B cell (primary cell): ENCODE data around the gene GNB1. TPM values are rescaled to one million over a fixed set of nuclear protein-coding genes. Genes with fewer than 3 reads are reported as not detected.

Experiments used
- ATAC-seq: fragments of 200-7000 bp; cut with Tn5 transposase; one replicate; pipeline ENCODE4 v1.10.0; 2021; ENCODE audit warnings: low read depth, mild to moderate bottlenecking, moderate number of reproducible peaks, moderate library complexity
- CTCF ChIA-PET: fragments of 350-600 bp; sonication (Branson Sonifier 250); formaldehyde crosslinking; loops from one replicate; lab custom pipeline; 2021; ENCODE audit warnings: antibody characterized with exemption, inconsistent platforms; lab: Charles Lee
- POLR2A ChIA-PET: fragments of 350-600 bp; sonication (Branson Sonifier 250); formaldehyde crosslinking; loops from one replicate; lab custom pipeline; 2021; ENCODE audit warnings: antibody characterized with exemption; lab: Charles Lee
- DNase-seq: peaks from one replicate; pipeline ENCODE4 v3.0.0; 2013
- H2AFZ ChIP-seq: 2 replicates; pipeline ENCODE4 v1.6.1; 2012; ENCODE audit warnings: mild to moderate bottlenecking, low read depth, low read length; ENCODE audit not compliant: insufficient read depth, poor library complexity, severe bottlenecking
- H3K27ac ChIP-seq, 2 donors: 1 replicate in 1 of 2; 2 replicates in 1 of 2; pipeline ENCODE4 v1.5.1; 2012 to 2013; ENCODE audit warnings: low read length in 2 of 2, mild to moderate bottlenecking in 2 of 2, moderate library complexity in 1 of 2
- H3K27me3 ChIP-seq, 4 experiments: fragments of 200-600 bp in 1 of 4; sonication (generic) in 1 of 4; replicated peaks in 1 of 4; 1 replicate in 2 of 4; 2 replicates in 2 of 4; pipeline versions ENCODE4 v1.6.1 to v1.7.0; 2013 to 2016; ENCODE audit warnings: low read length in 3 of 4, mild to moderate bottlenecking in 2 of 4, mixed read lengths in 1 of 4, moderate library complexity in 1 of 4; ENCODE audit not compliant: insufficient read depth in 4 of 4, control insufficient read depth in 3 of 4; ENCODE audit errors: control extremely low read depth in 1 of 4
- H3K36me3 ChIP-seq, 2 experiments: replicated peaks in 1 of 2; 1 replicate in 1 of 2; 2 replicates in 1 of 2; pipeline versions ENCODE4 v1.6.1 to v1.7.1; 2013; ENCODE audit warnings: low read length in 1 of 2; ENCODE audit not compliant: insufficient read depth in 2 of 2, control insufficient read depth in 1 of 2; ENCODE audit errors: control extremely low read depth in 1 of 2, extremely low read depth in 1 of 2
- H3K4me1 ChIP-seq, 2 donors: fragments of 200-600 bp in 1 of 2; sonication (generic) in 1 of 2; 1 replicate in 1 of 2; 2 replicates in 1 of 2; pipeline versions ENCODE4 v1.5.1 to v1.6.1; 2013 to 2017; ENCODE audit warnings: low read length in 2 of 2; ENCODE audit not compliant: control insufficient read depth in 2 of 2, insufficient read depth in 2 of 2
- H3K4me2 ChIP-seq: replicated peaks from 2 replicates; pipeline ENCODE3; 2012; ENCODE audit warnings: mild to moderate bottlenecking, low read depth, low read length; ENCODE audit not compliant: poor library complexity, severe bottlenecking
- H3K4me3 ChIP-seq, 5 experiments: fragments of 200-600 bp in 1 of 5; sonication (generic) in 1 of 5; 1 replicate in 3 of 5; 2 replicates in 2 of 5; pipeline versions ENCODE4 v1.5.1 to v1.7.0; 2011 to 2016; ENCODE audit warnings: low read length in 4 of 5, mild to moderate bottlenecking in 4 of 5, low read depth in 2 of 5, control low read depth in 1 of 5, moderate library complexity in 1 of 5; ENCODE audit not compliant: insufficient read depth in 1 of 5; ENCODE audit errors: control extremely low read depth in 1 of 5, extremely low read depth in 1 of 5
- H3K79me2 ChIP-seq: fragments of 200-600 bp; sonication (generic); one replicate; pipeline ENCODE4 v1.6.0; 2016; ENCODE audit warnings: low read length; ENCODE audit not compliant: control insufficient read depth, insufficient read depth
- H3K9ac ChIP-seq: fragments of 200-600 bp; sonication (generic); 2 replicates; pipeline ENCODE4 v1.6.1; 2017; ENCODE audit warnings: mild to moderate bottlenecking, low read length, moderate library complexity
- H3K9me3 ChIP-seq, 3 donors: one replicate each; pipeline versions ENCODE4 v1.6.1 to v1.7.1; 2013; ENCODE audit warnings: low read length in 2 of 3; ENCODE audit not compliant: control insufficient read depth in 2 of 3, insufficient read depth in 1 of 3; ENCODE audit errors: control extremely low read depth in 1 of 3
- H4K20me1 ChIP-seq: 2 replicates; pipeline ENCODE4 v1.6.0; 2012; ENCODE audit warnings: mild to moderate bottlenecking, low read length; ENCODE audit not compliant: insufficient read depth, control insufficient read depth, poor library complexity, severe bottlenecking
- H3K27ac Mint-ChIP-seq: one replicate; pipeline ENCODE4 v1.8.0; 2021; ENCODE audit warnings: mixed read lengths
- H3K27me3 Mint-ChIP-seq: one replicate; pipeline ENCODE4 v1.8.0; 2021; ENCODE audit warnings: mixed read lengths
- H3K4me1 Mint-ChIP-seq: one replicate; pipeline ENCODE4 v1.8.0; 2021; ENCODE audit warnings: mixed read lengths
- H3K4me3 Mint-ChIP-seq: one replicate; pipeline ENCODE4 v1.8.0; 2021; ENCODE audit warnings: mixed read lengths
- H3K9me3 Mint-ChIP-seq: one replicate; pipeline ENCODE4 v1.8.0; 2022; ENCODE audit warnings: mixed read lengths; ENCODE audit not compliant: insufficient read depth
- CTCF ChIP-seq: fragments of 200-600 bp; IDR thresholded peaks from one replicate; pipeline ENCODE4 v1.8.0; 2022; ENCODE audit warnings: antibody characterized with exemption, mild to moderate bottlenecking
- EZH2 ChIP-seq: IDR thresholded peaks from 2 replicates; pipeline ENCODE4 v1.6.1; 2012; ENCODE audit warnings: borderline replicate concordance, low read depth, mild to moderate bottlenecking, moderate library complexity, low read length; ENCODE audit not compliant: insufficient read depth, poor library complexity, severe bottlenecking
- WGBS: methylation state at CpG from one replicate; pipeline ENCODE4 v1.1.5; 2013; ENCODE audit warnings: missing lambda C conversion rate; ENCODE audit not compliant: insufficient coverage; 5-methylcytosine and 5-hydroxymethylcytosine counted together
- intact Hi-C: fragments of 100-400 bp; cut with micrococcal nuclease; formaldehyde crosslinking; loops from one replicate; pipeline ENCODE4 v1.10.0; 2022
- polyA plus RNA-seq: library from polyadenylated mRNA; depleted of rRNA; stranded (reverse); fragments of >200 nt; gene quantifications from 2 replicates; pipeline ENCODE4 v1.2.3, GENCODE V29; 2012
- total RNA-seq, 2 donors: library from RNA; stranded (reverse); fragments of 120-200 nt in 1 of 2; gene quantifications; 1 replicate in 1 of 2; 2 replicates in 1 of 2; pipeline versions ENCODE4 v1.2.3 to v1.2.4, GENCODE V29; 2013 to 2022

GNB1 gene
- total and polyA plus RNA-seq, 2 donors (not counting 1 experiment from before 2014, with no cell fraction given): 249 to 269 TPM

GRCh38 chr1:1832166-1832565, 58.7 kb downstream of the GNB1 start:
- 82% methylated on average over 5 of the region's 8 CpGs for WGBS
- Histone ChIP-seq H3K9me3 (no peaks in the 10 kb centered on the region), H2AFZ (no peak overlapping the region), H3K4me1 (peaks cover 45 to 49% of the 10 kb centered on the region in 2 donors), H3K27me3 (no peaks in the 10 kb centered on the region), H3K4me2 (no peak overlapping the region), H4K20me1 (peaks cover 91% of the 10 kb centered on the region), H3K27ac (peak overlapping the region in 1 of 2 donors; percentile 90), H3K36me3 (peaks cover 4 to 26% of the 10 kb centered on the region in 2 experiments), H3K4me3 (no peak overlapping the region), H3K79me2 (peaks cover 100% of the 10 kb centered on the region), H3K9ac (no peak overlapping the region)
- Mint-ChIP-seq H3K27me3 (no peaks in the 10 kb centered on the region), H3K9me3 (no peaks in the 10 kb centered on the region), H3K27ac (peak overlapping the region; percentile 87), H3K4me1 (peaks cover 59% of the 10 kb centered on the region), H3K4me3 (no peak overlapping the region)
- POLR2A ChIA-PET: interaction anchor here (1.2 kb wide), 1 partner anchor 274 kb away, joined by 3 read pairs; no protein-coding TSS in a partner anchor
- no peak for ATAC-seq
- DNase-seq: no peak
- intact Hi-C loops: no loop called here
- CTCF ChIA-PET: interaction anchor here (0.9 to 1.6 kb wide), 3 partner anchors 12 to 77 kb away, joined by 3 to 4 read pairs (median 3); no protein-coding TSS in a partner anchor
- TF ChIP-seq EZH2: no peak
- no peak for TF ChIP-seq CTCF

DNA sequence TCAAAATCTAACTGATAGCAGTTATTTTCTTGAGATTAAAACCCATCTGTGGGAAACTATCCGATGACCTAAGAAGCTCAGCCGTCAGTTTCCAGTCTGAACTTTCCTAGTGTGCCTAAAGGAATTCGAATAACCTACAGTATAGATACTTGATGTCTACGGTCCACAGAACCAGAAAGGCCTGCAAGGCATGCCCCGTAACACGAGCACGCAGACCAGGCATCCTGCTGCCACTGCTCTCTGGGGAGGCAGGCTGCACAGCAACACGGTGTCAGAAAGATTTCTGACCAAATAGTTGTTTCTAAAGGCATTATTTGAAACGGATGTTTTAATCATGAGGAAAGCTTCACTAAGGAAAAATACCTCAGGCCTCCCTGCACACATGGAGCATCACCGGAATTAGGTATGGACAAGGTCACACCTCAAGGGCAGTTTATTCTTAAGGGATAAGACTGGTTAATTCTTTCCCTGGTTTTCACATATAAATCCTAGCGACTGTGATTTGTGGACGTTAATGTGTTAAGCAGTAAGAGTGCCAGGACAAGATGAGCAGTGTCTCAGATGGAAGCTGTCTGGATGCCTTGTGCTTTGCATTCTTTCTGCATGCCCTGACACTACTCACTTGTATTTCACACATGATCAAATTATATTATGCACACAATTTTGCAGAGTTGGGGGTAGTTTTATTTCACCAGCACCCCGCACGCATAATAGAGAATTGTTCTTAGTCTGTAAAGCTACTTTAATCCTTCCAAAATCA, 63.6 kb downstream of the GNB1 start:
- Histone ChIP-seq H4K20me1 (peaks cover 69% of the 10 kb centered on the region), H3K79me2 (peaks cover 98% of the 10 kb centered on the region), H3K9ac (no peak overlapping the region), H3K4me2 (no peak overlapping the region), H2AFZ (no peak overlapping the region), H3K4me1 (peaks cover 7 to 16% of the 10 kb centered on the region in 2 donors), H3K36me3 (peaks cover 4 to 45% of the 10 kb centered on the region in 2 experiments), H3K4me3 (no peak overlapping the region), H3K9me3 (no peaks in the 10 kb centered on the region), H3K27ac (no peak overlapping the region), H3K27me3 (no peaks in the 10 kb centered on the region)
- peak overlapping the region; percentile 26 for H3K27ac Mint-ChIP-seq
- H3K9me3 Mint-ChIP-seq: no peaks in the 10 kb centered on the region
- intact Hi-C loops: no loop called here
- H3K4me1 Mint-ChIP-seq: peaks cover 39% of the 10 kb centered on the region
- WGBS: 73% methylated on average over 7 of the region's 14 CpGs
- no peak for TF ChIP-seq CTCF
- TF ChIP-seq EZH2: no peak
- CTCF ChIA-PET: no interaction called here
- no peaks in the 10 kb centered on the region for H3K27me3 Mint-ChIP-seq
- H3K4me3 Mint-ChIP-seq: no peak overlapping the region
- POLR2A ChIA-PET: no interaction called here
- DNase-seq (no peak), ATAC-seq (no peak)
